Suprapubic skin (tissue), 4 donors: ENCODE results near the gene PTBP3. TPM values are rescaled to one million over a fixed set of nuclear protein-coding genes. Genes with fewer than 3 reads are reported as not detected.

Experiments used
- DNase-seq, 2 donors: peaks; one replicate each; pipeline ENCODE4 v3.0.0-alpha.2; 2019; ENCODE audit warnings: low spot score in 2 of 2
- H3K27ac ChIP-seq: fragments of 200-600 bp; sonication (generic); one replicate; pipeline ENCODE4 v1.5.1; 2019
- H3K27me3 ChIP-seq: fragments of 200-600 bp; sonication (generic); one replicate; pipeline ENCODE4 v1.5.1; 2019
- H3K36me3 ChIP-seq: fragments of 200-600 bp; sonication (generic); one replicate; pipeline ENCODE4 v1.5.1; 2019
- H3K4me1 ChIP-seq: fragments of 200-600 bp; sonication (generic); one replicate; pipeline ENCODE4 v1.5.1; 2019
- H3K4me3 ChIP-seq: fragments of 200-600 bp; sonication (generic); one replicate; pipeline ENCODE4 v1.5.1; 2019; ENCODE audit warnings: mild to moderate bottlenecking
- H3K9me3 ChIP-seq: fragments of 200-600 bp; sonication (generic); one replicate; pipeline ENCODE4 v1.5.1; 2019
- CTCF ChIP-seq, 2 donors: fragments of 200-600 bp in 1 of 2; fragments of 450-650 bp in 1 of 2; sonication (generic) in 1 of 2; IDR thresholded peaks; one replicate each; pipeline ENCODE4 v1.5.1; 2016 to 2019; ENCODE audit warnings: antibody characterized with exemption in 2 of 2, mild to moderate bottlenecking in 1 of 2, moderate library complexity in 1 of 2
- EP300 ChIP-seq: sonication (generic); formaldehyde crosslinking; IDR thresholded peaks from one replicate; pipeline ENCODE4 v1.6.1; 2017; ENCODE audit warnings: antibody characterized with exemption
- POLR2A ChIP-seq, 2 donors: fragments of 450-650 bp; IDR thresholded peaks; one replicate each; pipeline ENCODE4 v1.6.1; 2017; ENCODE audit warnings: antibody characterized with exemption in 2 of 2, mild to moderate bottlenecking in 2 of 2, moderate library complexity in 2 of 2
- POLR2AphosphoS5 ChIP-seq, 3 donors: sonication (generic); formaldehyde crosslinking; IDR thresholded peaks; one replicate each; pipeline ENCODE4 v1.6.1; 2017; ENCODE audit warnings: antibody characterized with exemption in 3 of 3
- WGBS: methylation state at CpG from one replicate; pipeline ENCODE4 v1.1.5; 2018; 5-methylcytosine and 5-hydroxymethylcytosine counted together
- total RNA-seq, 4 donors: library from RNA; depleted of rRNA; stranded (reverse); fragments of >200 nt; gene quantifications; one replicate each; pipeline ENCODE4 v1.1.0, GENCODE V29; 2016

Gene PTBP3
- total RNA-seq, 4 donors from 2014 or later, result 90.4 to 333 (median 168) TPM

DNA sequence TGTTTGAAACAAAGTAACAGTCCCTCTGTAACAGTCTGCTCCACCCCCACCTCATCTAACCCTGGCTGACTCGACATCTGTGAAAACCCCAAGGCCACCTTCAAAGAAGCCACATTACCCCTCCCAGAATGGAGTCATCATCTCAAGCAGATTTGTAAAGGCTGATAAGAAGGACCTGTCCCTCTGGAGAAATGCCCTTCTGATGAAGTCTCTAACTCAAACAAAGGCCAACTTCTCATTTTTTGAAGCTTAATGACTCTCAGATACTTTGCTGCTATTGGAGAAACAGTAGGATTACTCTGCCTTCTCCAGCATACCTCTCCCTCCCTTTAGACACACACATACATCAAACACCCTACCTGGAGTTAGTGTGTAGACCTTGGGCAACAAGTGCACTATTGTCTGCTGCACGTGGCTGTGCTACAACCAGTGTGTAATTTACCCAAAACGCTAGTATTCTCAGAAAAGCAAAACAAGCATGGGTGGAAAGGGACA, 153.0 kb downstream of the PTBP3 start:
- H3K9me3 ChIP-seq, result no peaks in the 10 kb centered on the region
- no peaks in the 10 kb centered on the region for H3K36me3 ChIP-seq
- DNase-seq, result no peak
- no peak overlapping the region for H3K27ac ChIP-seq
- 32% methylated on average over 3 of the region's 3 CpGs for WGBS
- no peak overlapping the region for H3K4me3 ChIP-seq
- H3K4me1 ChIP-seq, result no peaks in the 10 kb centered on the region
- no peak for TF ChIP-seq POLR2A (IDR thresholded peaks at IDR 0.05)
- TF ChIP-seq POLR2AphosphoS5 (IDR thresholded peaks at IDR 0.05), result no peak
- no peak for TF ChIP-seq EP300
- TF ChIP-seq CTCF (IDR thresholded peaks at IDR 0.05), result no peak
- no peaks in the 10 kb centered on the region for H3K27me3 ChIP-seq

- no peak for DNase-seq
- Histone ChIP-seq H3K27ac (no peak overlapping the region), H3K36me3 (no peaks in the 10 kb centered on the region), H3K27me3 (no peaks in the 10 kb centered on the region), H3K9me3 (no peaks in the 10 kb centered on the region), H3K4me1 (no peaks in the 10 kb centered on the region), H3K4me3 (no peak overlapping the region)
- TF ChIP-seq POLR2A (IDR thresholded peaks at IDR 0.05) (no peak), POLR2AphosphoS5 (IDR thresholded peaks at IDR 0.05) (no peak), CTCF (IDR thresholded peaks at IDR 0.05) (no peak)
- WGBS, result 50% methylated on average over 4 of the region's 4 CpGs
Observed at GRCh38 chr9:112179816-112180215, 153.6 kb downstream of the PTBP3 start.

- WGBS, result 71% methylated on average over 5 of the region's 5 CpGs
- Histone ChIP-seq H3K4me1 (peaks cover 15% of the 10 kb centered on the region), H3K36me3 (no peaks in the 10 kb centered on the region), H3K9me3 (no peaks in the 10 kb centered on the region), H3K27me3 (no peaks in the 10 kb centered on the region), H3K4me3 (no peak overlapping the region), H3K27ac (no peak overlapping the region)
- TF ChIP-seq POLR2A (IDR thresholded peaks at IDR 0.05) (no peak), POLR2AphosphoS5 (IDR thresholded peaks at IDR 0.05) (no peak), EP300 (no peak), CTCF (IDR thresholded peaks at IDR 0.05) (no peak)
- no peak for DNase-seq
Observed at GRCh38 chr9:112176524-112176923, 156.9 kb downstream of the PTBP3 start.

DNA sequence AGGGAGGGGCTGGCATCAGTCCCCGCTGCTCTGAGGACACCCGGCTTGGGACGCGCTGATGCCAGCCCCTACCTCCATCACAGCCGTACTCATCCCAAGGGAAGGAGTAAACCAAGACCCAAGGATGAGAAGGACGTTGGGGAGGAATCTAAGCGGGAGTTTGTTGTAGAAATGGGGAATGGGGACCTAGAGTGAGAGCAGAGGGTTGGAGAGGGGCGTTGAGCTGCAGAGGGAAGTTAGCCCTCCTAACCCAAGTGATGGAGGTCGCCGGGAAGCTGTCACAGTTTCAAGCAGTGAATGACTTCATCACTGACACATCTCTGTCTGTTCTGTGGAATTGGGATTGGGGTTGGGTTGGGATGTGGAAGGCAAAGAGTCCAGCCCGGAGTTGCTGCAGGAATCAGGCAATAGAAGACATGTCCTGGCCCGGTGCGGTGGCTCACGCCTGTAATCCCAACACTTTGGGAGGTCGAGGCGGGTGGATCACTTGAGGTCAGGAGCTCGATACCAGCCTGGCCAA, 157.6 kb downstream of the PTBP3 start:
- TF ChIP-seq POLR2AphosphoS5 (IDR thresholded peaks at IDR 0.05), result no peak
- no peak for TF ChIP-seq CTCF (IDR thresholded peaks at IDR 0.05)
- no peak for TF ChIP-seq EP300
- no peak for TF ChIP-seq POLR2A (IDR thresholded peaks at IDR 0.05)
- WGBS, result 88% methylated on average over 17 of the region's 17 CpGs
- Histone ChIP-seq H3K4me1 (peaks cover 16% of the 10 kb centered on the region), H3K36me3 (no peaks in the 10 kb centered on the region), H3K27ac (no peak overlapping the region), H3K27me3 (no peaks in the 10 kb centered on the region), H3K4me3 (peak overlapping the region; percentile 86), H3K9me3 (no peaks in the 10 kb centered on the region)
- DNase-seq, result no peak

GRCh38 chr9:112174965-112175795, 158.2 kb downstream of the PTBP3 start, which contains the start of gene SUSD1:
Gene SUSD1, minus strand, starts transcription at chr9:112175297. Its CDS starts 62 bp downstream, at chr9:112175235.
- peak; percentile 72 to 85 for DNase-seq
- peak within 1 kb of the TSS; percentile 62 for H3K27ac ChIP-seq
- H3K9me3 ChIP-seq, result no peaks in the 10 kb centered on the region
- H3K4me3 ChIP-seq, result peak within 1 kb of the TSS; percentile 86
- H3K4me1 ChIP-seq, result peaks cover 22% of the 10 kb centered on the region
- 34% methylated on average over 13 of the region's 88 CpGs for WGBS
- no peaks in the 10 kb centered on the region for H3K36me3 ChIP-seq
- TF ChIP-seq POLR2A (IDR thresholded peaks at IDR 0.05) (peak in 1 of 2 donors; percentile 8), EP300 (no peak)
- H3K27me3 ChIP-seq, result no peaks in the 10 kb centered on the region
